Vagina (tissue), 2 donors: ENCODE results near the gene PLEKHM3.

ENCODE experiments used
- POLR2A ChIP-seq, 2 donors: fragments of 450-650 bp; IDR thresholded peaks; one replicate each; pipeline ENCODE4 v1.6.1; 2017; ENCODE audit warnings: antibody characterized with exemption in 2 of 2, mild to moderate bottlenecking in 2 of 2, moderate library complexity in 2 of 2
- POLR2AphosphoS5 ChIP-seq, 2 donors: sonication (generic); formaldehyde crosslinking; IDR thresholded peaks; one replicate each; pipeline ENCODE4 v1.9.0; 2017; ENCODE audit warnings: antibody characterized with exemption in 2 of 2, mild to moderate bottlenecking in 2 of 2, low read depth in 1 of 2; ENCODE audit not compliant: insufficient read depth in 1 of 2
- TF ChIP-seq, protein P1 (sequence below), 3 experiments: fragments of 450-650 bp in 2 of 3; fragments of 200-600 bp in 1 of 3; sonication (generic) in 1 of 3; IDR thresholded peaks; one replicate each; pipeline ENCODE4 v1.5.1; 2017 to 2019; ENCODE audit warnings: antibody characterized with exemption in 3 of 3, mild to moderate bottlenecking in 2 of 3, moderate library complexity in 2 of 3

DNA sequence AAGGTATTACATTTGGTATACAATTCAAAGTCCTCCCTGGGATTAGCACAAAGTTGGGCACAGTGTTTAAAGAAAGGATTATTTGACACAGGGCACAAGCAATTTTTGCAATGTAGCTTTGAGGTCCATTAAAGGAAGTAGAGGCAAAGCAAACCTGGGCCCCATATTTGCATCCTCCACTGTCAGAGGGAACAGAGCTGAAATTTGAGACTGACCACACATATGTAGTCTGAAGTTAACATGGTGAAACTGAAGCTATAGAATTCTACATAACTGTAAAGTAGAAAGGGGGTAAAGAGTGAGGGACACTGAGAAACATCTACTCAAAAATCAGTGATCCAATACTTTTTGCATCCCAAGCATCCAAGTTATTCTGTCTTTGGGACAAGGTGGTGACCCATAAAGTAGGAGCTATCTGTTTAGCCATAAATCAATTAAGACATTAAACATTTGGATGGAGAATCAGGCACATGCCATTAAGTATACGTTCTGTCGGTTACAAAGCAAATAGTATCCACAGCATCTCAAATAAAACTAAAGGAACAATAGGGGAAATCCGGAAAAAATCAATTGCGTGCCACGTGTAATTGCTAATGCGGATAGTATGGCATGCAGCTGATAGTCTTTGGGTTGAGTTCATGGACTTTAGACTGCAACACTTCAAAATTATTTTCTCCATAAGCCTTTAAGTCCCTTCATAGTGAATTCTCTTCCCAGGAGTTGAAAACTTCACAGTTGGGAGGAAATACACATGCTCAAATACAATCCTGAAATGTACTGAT lies 72.6 kb downstream of the PLEKHM3 start:
- TF ChIP-seq, protein P1, sequence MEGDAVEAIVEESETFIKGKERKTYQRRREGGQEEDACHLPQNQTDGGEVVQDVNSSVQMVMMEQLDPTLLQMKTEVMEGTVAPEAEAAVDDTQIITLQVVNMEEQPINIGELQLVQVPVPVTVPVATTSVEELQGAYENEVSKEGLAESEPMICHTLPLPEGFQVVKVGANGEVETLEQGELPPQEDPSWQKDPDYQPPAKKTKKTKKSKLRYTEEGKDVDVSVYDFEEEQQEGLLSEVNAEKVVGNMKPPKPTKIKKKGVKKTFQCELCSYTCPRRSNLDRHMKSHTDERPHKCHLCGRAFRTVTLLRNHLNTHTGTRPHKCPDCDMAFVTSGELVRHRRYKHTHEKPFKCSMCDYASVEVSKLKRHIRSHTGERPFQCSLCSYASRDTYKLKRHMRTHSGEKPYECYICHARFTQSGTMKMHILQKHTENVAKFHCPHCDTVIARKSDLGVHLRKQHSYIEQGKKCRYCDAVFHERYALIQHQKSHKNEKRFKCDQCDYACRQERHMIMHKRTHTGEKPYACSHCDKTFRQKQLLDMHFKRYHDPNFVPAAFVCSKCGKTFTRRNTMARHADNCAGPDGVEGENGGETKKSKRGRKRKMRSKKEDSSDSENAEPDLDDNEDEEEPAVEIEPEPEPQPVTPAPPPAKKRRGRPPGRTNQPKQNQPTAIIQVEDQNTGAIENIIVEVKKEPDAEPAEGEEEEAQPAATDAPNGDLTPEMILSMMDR (IDR thresholded peaks at IDR 0.05) = no peak
- TF ChIP-seq POLR2AphosphoS5 (IDR thresholded peaks at IDR 0.05; ENCODE audit: insufficient read depth in 1 of 2, low read depth in 1 of 2) (no peak), POLR2A (IDR thresholded peaks at IDR 0.05) (no peak)
